Liver (tissue), 9 donors: ENCODE results near the gene LEMD1. TPM values are rescaled to one million over a fixed set of nuclear protein-coding genes. Genes with fewer than 3 reads are reported as not detected.

Experiments
- DNase-seq: peaks from one replicate; pipeline ENCODE4 v3.0.0-alpha.2; 2017; ENCODE audit warnings: low spot score
- H3K27ac ChIP-seq, 2 donors: one replicate each; pipeline ENCODE4 v1.7.0; 2013; ENCODE audit warnings: inconsistent platforms in 2 of 2, low read length in 2 of 2, control low read depth in 1 of 2, low read depth in 1 of 2, mild to moderate bottlenecking in 1 of 2
- H3K27me3 ChIP-seq, 4 donors: one replicate each; pipeline versions ENCODE4 v1.6.1 to v1.7.0; 2013; ENCODE audit warnings: low read length in 3 of 4, inconsistent platforms in 1 of 4, mild to moderate bottlenecking in 1 of 4, moderate library complexity in 1 of 4; ENCODE audit not compliant: control insufficient read depth in 4 of 4, insufficient read depth in 4 of 4
- H3K36me3 ChIP-seq, 4 donors: one replicate each; pipeline versions ENCODE4 v1.6.1 to v1.7.0; 2013; ENCODE audit warnings: low read length in 3 of 4, mild to moderate bottlenecking in 3 of 4, low read depth in 1 of 4, moderate library complexity in 1 of 4; ENCODE audit not compliant: control insufficient read depth in 4 of 4, insufficient read depth in 3 of 4
- H3K4me1 ChIP-seq, 4 donors: one replicate each; pipeline versions ENCODE4 v1.6.1 to v1.7.0; 2013; ENCODE audit warnings: low read length in 3 of 4, mild to moderate bottlenecking in 3 of 4, moderate library complexity in 1 of 4; ENCODE audit not compliant: control insufficient read depth in 4 of 4, insufficient read depth in 4 of 4
- H3K4me3 ChIP-seq, 3 donors: one replicate each; pipeline versions ENCODE4 v1.6.1 to v1.7.0; 2013; ENCODE audit warnings: low read length in 3 of 3, control low read depth in 1 of 3, low read depth in 1 of 3, mild to moderate bottlenecking in 1 of 3
- H3K9ac ChIP-seq, 2 donors: one replicate each; pipeline ENCODE4 v1.7.0; 2013; ENCODE audit warnings: low read length in 2 of 2, mild to moderate bottlenecking in 2 of 2, moderate library complexity in 2 of 2, control low read depth in 1 of 2, low read depth in 1 of 2
- H3K9me3 ChIP-seq, 4 donors: one replicate each; pipeline versions ENCODE4 v1.6.1 to v1.7.0; 2013; ENCODE audit warnings: low read length in 3 of 4; ENCODE audit not compliant: control insufficient read depth in 4 of 4
- EGR1 ChIP-seq, 2 donors: IDR thresholded peaks; 2 replicates each; pipeline ENCODE4 v1.6.1; 2016 to 2018; ENCODE audit warnings: antibody characterized with exemption in 2 of 2, low read depth in 2 of 2
- FOXA2 ChIP-seq: IDR thresholded peaks from 2 replicates; pipeline ENCODE4 v1.6.1; 2016; ENCODE audit warnings: antibody characterized with exemption
- GABPA ChIP-seq, 2 donors: IDR thresholded peaks in 1 of 2; conservative IDR thresholded peaks in 1 of 2; 2 replicates each; pipeline ENCODE4 v1.6.1; 2016; ENCODE audit warnings: antibody characterized with exemption in 2 of 2, mild to moderate bottlenecking in 1 of 2, moderate library complexity in 1 of 2
- HNF4G ChIP-seq: IDR thresholded peaks from 2 replicates; pipeline ENCODE4 v1.6.1; 2016; ENCODE audit warnings: antibody characterized with exemption
- JUND ChIP-seq, 2 donors: IDR thresholded peaks; 2 replicates each; pipeline ENCODE4 v1.6.1; 2016; ENCODE audit warnings: antibody characterized with exemption in 2 of 2
- MAX ChIP-seq: IDR thresholded peaks from 2 replicates; pipeline ENCODE4 v1.6.1; 2016; ENCODE audit warnings: antibody characterized with exemption
- NR2F2 ChIP-seq: IDR thresholded peaks from 2 replicates; pipeline ENCODE4 v1.6.1; 2016; ENCODE audit warnings: antibody characterized with exemption
- RAD21 ChIP-seq, 2 donors: IDR thresholded peaks; 2 replicates each; pipeline ENCODE4 v1.6.1; 2016; ENCODE audit warnings: antibody characterized with exemption in 2 of 2, mild to moderate bottlenecking in 2 of 2
- RXRA ChIP-seq, 2 donors: IDR thresholded peaks; 2 replicates each; pipeline ENCODE4 v1.6.1; 2017 to 2018; ENCODE audit warnings: antibody characterized with exemption in 2 of 2, mild to moderate bottlenecking in 1 of 2
- SP1 ChIP-seq: IDR thresholded peaks from 2 replicates; pipeline ENCODE4 v1.6.1; 2018; ENCODE audit warnings: antibody characterized with exemption, mild to moderate bottlenecking
- TAF1 ChIP-seq: conservative IDR thresholded peaks from 2 replicates; pipeline ENCODE4 v1.6.1; 2016; ENCODE audit warnings: antibody characterized with exemption, mild to moderate bottlenecking
- ZBTB33 ChIP-seq: IDR thresholded peaks from 2 replicates; pipeline ENCODE4 v1.6.1; 2016; ENCODE audit warnings: antibody characterized with exemption
- WGBS: extraction: QIAGEN DNeasy Blood & Tissue Kit; methylation state at CpG from one replicate; pipeline ENCODE4 v1.1.7; 2013; 5-methylcytosine and 5-hydroxymethylcytosine counted together
- polyA plus RNA-seq, 2 donors: library from polyadenylated mRNA; stranded (reverse) in 1 of 2; unstranded in 1 of 2; fragments of 200-250 nt in 1 of 2; fragments of >200 nt in 1 of 2; fragmentation: Nextera tagmentation in 1 of 2; extraction: Ambion mirVana in 1 of 2; gene quantifications; one replicate each; pipeline versions ENCODE4 v1.2.1 to v1.2.3, GENCODE V29; 2013 to 2015
- total RNA-seq, 2 donors: library from RNA; depleted of rRNA; stranded (reverse); fragments of >200 nt; gene quantifications; one replicate each; pipeline ENCODE4 v1.2.3, GENCODE V29; 2014
- TF ChIP-seq, protein P1 (sequence below): fragments of 150-350 bp; IDR thresholded peaks from 2 replicates; pipeline ENCODE4 v1.5.1; 2017; ENCODE audit warnings: improper control_type of control experiment, low read depth, low read length; ENCODE audit not compliant: missing input control
- donor health status: healthy.
- donor health status: healthy.
- donor health status: healthy.
- donor health status: healthy.
- donor health status: healthy.

Gene LEMD1
- total and polyA plus RNA-seq, 4 donors = not detected

- TF ChIP-seq, protein P1, sequence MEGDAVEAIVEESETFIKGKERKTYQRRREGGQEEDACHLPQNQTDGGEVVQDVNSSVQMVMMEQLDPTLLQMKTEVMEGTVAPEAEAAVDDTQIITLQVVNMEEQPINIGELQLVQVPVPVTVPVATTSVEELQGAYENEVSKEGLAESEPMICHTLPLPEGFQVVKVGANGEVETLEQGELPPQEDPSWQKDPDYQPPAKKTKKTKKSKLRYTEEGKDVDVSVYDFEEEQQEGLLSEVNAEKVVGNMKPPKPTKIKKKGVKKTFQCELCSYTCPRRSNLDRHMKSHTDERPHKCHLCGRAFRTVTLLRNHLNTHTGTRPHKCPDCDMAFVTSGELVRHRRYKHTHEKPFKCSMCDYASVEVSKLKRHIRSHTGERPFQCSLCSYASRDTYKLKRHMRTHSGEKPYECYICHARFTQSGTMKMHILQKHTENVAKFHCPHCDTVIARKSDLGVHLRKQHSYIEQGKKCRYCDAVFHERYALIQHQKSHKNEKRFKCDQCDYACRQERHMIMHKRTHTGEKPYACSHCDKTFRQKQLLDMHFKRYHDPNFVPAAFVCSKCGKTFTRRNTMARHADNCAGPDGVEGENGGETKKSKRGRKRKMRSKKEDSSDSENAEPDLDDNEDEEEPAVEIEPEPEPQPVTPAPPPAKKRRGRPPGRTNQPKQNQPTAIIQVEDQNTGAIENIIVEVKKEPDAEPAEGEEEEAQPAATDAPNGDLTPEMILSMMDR = no peak
- TF ChIP-seq RAD21 (IDR thresholded peaks at IDR 0.05) (no peak), EGR1 (IDR thresholded peaks at IDR 0.05; ENCODE audit: low read depth in 2 of 2) (no peak), MAX (no peak), FOXA2 (no peak), RXRA (IDR thresholded peaks at IDR 0.05) (no peak), SP1 (no peak), TAF1 (no peak), JUND (IDR thresholded peaks at IDR 0.05) (no peak), GABPA (IDR thresholded peaks at IDR 0.05 in 1 of 2, conservative IDR thresholded peaks at IDR 0.05 in 1 of 2) (no peak)
These were observed 29.3 kb upstream of the LEMD1 start (continued) for GRCh38 chr1:205451202-205451601.

- no peaks in the 10 kb centered on the region for H3K36me3 ChIP-seq
- H3K4me3 ChIP-seq = no peak overlapping the region
- DNase-seq = no peak
- peaks cover 7 to 12% (median 8%) of the 10 kb centered on the region in 4 donors for H3K27me3 ChIP-seq
- no peaks in the 10 kb centered on the region for H3K4me1 ChIP-seq
- no peak overlapping the region for H3K9ac ChIP-seq
- H3K9me3 ChIP-seq = no peaks in the 10 kb centered on the region
- WGBS = 57% methylated on average over 4 of the region's 4 CpGs
- H3K27ac ChIP-seq = no peak overlapping the region
- TF ChIP-seq, protein P1 = no peak
- TF ChIP-seq EGR1 (IDR thresholded peaks at IDR 0.05; ENCODE audit: low read depth in 2 of 2) (no peak), HNF4G (no peak), NR2F2 (no peak), GABPA (IDR thresholded peaks at IDR 0.05 in 1 of 2, conservative IDR thresholded peaks at IDR 0.05 in 1 of 2) (no peak), MAX (no peak)
These were observed 28.6 kb upstream of the LEMD1 start for GRCh38 chr1:205450448-205450847.

GRCh38 chr1:205449750-205450443 lies 28.0 kb upstream of the LEMD1 start:
- WGBS = 35% methylated on average over 18 of the region's 18 CpGs

More at GRCh38 chr1:205449750-205450443, 28.0 kb upstream of the LEMD1 start:
- TF ChIP-seq ZBTB33 (no peak), TAF1 (no peak)
- no peaks in the 10 kb centered on the region for H3K4me1 ChIP-seq
- no peaks in the 10 kb centered on the region for H3K9me3 ChIP-seq
- H3K36me3 ChIP-seq = no peaks in the 10 kb centered on the region
- no peak for DNase-seq
- no peak overlapping the region for H3K4me3 ChIP-seq
- no peak overlapping the region for H3K27ac ChIP-seq
- H3K27me3 ChIP-seq = peaks cover 4 to 10% (median 7%) of the 10 kb centered on the region in 4 donors
- H3K9ac ChIP-seq = no peak overlapping the region
